ENCODE results near the gene TNNI3K.

DNA sequence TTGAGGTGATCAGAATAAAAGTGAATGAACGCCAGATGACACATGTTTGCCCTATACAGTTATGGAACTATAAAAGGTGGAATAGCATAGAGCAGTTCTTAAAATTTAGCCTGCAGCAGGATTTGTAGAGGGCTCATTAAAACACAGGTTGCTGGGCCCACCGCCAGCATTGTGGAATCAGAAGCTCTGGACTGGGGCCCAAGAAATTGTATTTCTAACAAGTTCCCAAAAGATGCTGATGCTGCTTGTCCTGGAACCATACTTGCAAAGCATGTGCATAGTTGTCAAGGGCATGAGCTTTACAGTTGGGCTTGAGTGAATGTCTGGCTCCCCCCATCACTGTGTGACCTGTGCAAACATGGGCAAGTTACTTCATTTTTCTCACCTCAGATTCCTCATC lies 314.7 kb downstream of the TNNI3K start:
- TF ChIP-seq, protein P1, sequence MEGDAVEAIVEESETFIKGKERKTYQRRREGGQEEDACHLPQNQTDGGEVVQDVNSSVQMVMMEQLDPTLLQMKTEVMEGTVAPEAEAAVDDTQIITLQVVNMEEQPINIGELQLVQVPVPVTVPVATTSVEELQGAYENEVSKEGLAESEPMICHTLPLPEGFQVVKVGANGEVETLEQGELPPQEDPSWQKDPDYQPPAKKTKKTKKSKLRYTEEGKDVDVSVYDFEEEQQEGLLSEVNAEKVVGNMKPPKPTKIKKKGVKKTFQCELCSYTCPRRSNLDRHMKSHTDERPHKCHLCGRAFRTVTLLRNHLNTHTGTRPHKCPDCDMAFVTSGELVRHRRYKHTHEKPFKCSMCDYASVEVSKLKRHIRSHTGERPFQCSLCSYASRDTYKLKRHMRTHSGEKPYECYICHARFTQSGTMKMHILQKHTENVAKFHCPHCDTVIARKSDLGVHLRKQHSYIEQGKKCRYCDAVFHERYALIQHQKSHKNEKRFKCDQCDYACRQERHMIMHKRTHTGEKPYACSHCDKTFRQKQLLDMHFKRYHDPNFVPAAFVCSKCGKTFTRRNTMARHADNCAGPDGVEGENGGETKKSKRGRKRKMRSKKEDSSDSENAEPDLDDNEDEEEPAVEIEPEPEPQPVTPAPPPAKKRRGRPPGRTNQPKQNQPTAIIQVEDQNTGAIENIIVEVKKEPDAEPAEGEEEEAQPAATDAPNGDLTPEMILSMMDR (IDR thresholded peaks at IDR 0.05) = no peak
- TF ChIP-seq POLR2A (IDR thresholded peaks at IDR 0.05; ENCODE audit: low read depth) = no peak

All from esophagus muscularis mucosa (tissue), 3 donors.